ENCODE measurements around the gene RAB39A.
"Not testable (repeated sequence)": the region's sequence is repeated elsewhere in the genome, so short reads cannot be mapped to it uniquely, and the experiment has no call there.

The RAB39A gene

GRCh38 chr11:107928046-107928766 is at the start of gene RAB39A:
Gene RAB39A, plus strand, starts transcription at chr11:107928448. Its CDS starts 121 bp downstream, at chr11:107928569.
- peak; percentile 18 for DNase-seq (ENCODE audit: low read depth in 2 of 2)

- not testable (repeated sequence) for DNase-seq (ENCODE audit: low read depth in 2 of 2)
Measured at GRCh38 chr11:107881471-107881870, 46.8 kb upstream of the RAB39A start.

- no peak for DNase-seq (ENCODE audit: low read depth in 2 of 2)
Measured at GRCh38 chr11:107882095-107882820, 46.0 kb upstream of the RAB39A start.

GRCh38 chr11:107898270-107898669 is 30.0 kb upstream of the RAB39A start:
- DNase-seq (ENCODE audit: low read depth in 2 of 2) = no peak

GRCh38 chr11:107908211-107908610 is 20.0 kb upstream of the RAB39A start:
- DNase-seq (ENCODE audit: low read depth in 2 of 2) = no peak

- not testable (repeated sequence) for DNase-seq (ENCODE audit: low read depth in 2 of 2)
Measured at GRCh38 chr11:107912415-107912814, 15.8 kb upstream of the RAB39A start.

- no peak for DNase-seq (ENCODE audit: low read depth in 2 of 2)
Measured at GRCh38 chr11:107915229-107915628, 13.0 kb upstream of the RAB39A start.

GRCh38 chr11:107916671-107917241 is 11.5 kb upstream of the RAB39A start:
- DNase-seq (ENCODE audit: low read depth in 2 of 2) = no peak

- DNase-seq (ENCODE audit: low read depth in 2 of 2) = no peak
Measured at GRCh38 chr11:107921997-107922396, 6.3 kb upstream of the RAB39A start.

- DNase-seq (ENCODE audit: low read depth in 2 of 2) = not testable (repeated sequence)
Measured at GRCh38 chr11:107923519-107923918, 4.7 kb upstream of the RAB39A start.

GRCh38 chr11:107924306-107924705 is 3.9 kb upstream of the RAB39A start:
- DNase-seq (ENCODE audit: low read depth in 2 of 2) = no peak

GRCh38 chr11:107927559-107927958 is 689 bp upstream of the RAB39A start:
- no peak for DNase-seq (ENCODE audit: low read depth in 2 of 2)

GRCh38 chr11:107928767-107929507 is 689 bp downstream of the RAB39A start:
- DNase-seq (ENCODE audit: low read depth in 2 of 2) = no peak

GRCh38 chr11:107929611-107930200 is 1.5 kb downstream of the RAB39A start:
- no peak for DNase-seq (ENCODE audit: low read depth in 2 of 2)

- DNase-seq (ENCODE audit: low read depth in 2 of 2) = no peak
Measured at GRCh38 chr11:107931206-107931605, 3.0 kb downstream of the RAB39A start.

GRCh38 chr11:107947904-107948303 is 19.7 kb downstream of the RAB39A start:
- no peak for DNase-seq (ENCODE audit: low read depth in 2 of 2)

- DNase-seq (ENCODE audit: low read depth in 2 of 2) = not testable (repeated sequence)
Measured at GRCh38 chr11:107948328-107948727, 20.1 kb downstream of the RAB39A start.

GRCh38 chr11:107951155-107951554 is 22.9 kb downstream of the RAB39A start:
- DNase-seq (ENCODE audit: low read depth in 2 of 2) = no peak

GRCh38 chr11:107953446-107953845 is 25.2 kb downstream of the RAB39A start:
- DNase-seq (ENCODE audit: low read depth in 2 of 2) = no peak

- no peak for DNase-seq (ENCODE audit: low read depth in 2 of 2)
Measured at GRCh38 chr11:107956543-107956942, 28.3 kb downstream of the RAB39A start.

- DNase-seq (ENCODE audit: low read depth in 2 of 2) = no peak
Measured at GRCh38 chr11:107957109-107957588, 28.9 kb downstream of the RAB39A start.

GRCh38 chr11:107961480-107961879 is 33.2 kb downstream of the RAB39A start:
- no peak for DNase-seq (ENCODE audit: low read depth in 2 of 2)
